ENCODE results near the gene MPV17.
A peak's percentile ranks its signal among the peaks of the same experiment; 100 is the strongest.

The MPV17 gene

GRCh38 chr2:27322766-27323595 is at the start of gene MPV17:
MPV17 (minus strand) TSS chr2:27323097; CDS start chr2:27322517, 580 bp downstream.
- peaks cover 16 to 18% of the 10 kb centered on the region in 2 donors for H3K36me3 ChIP-seq (ENCODE audit: control insufficient read depth in 1 of 2, insufficient read depth in 2 of 2, low read length in 2 of 2)
- peak within 1 kb of the TSS; percentile 82 to 92 for H3K4me3 ChIP-seq (ENCODE audit: low read depth in 1 of 2, low read length in 2 of 2)
- peak within 1 kb of the TSS; percentile 89 for H3K27ac ChIP-seq (ENCODE audit: low read depth, low read length)
- H3K9me3 ChIP-seq (ENCODE audit: control insufficient read depth in 1 of 2, low read length in 2 of 2) = no peaks in the 10 kb centered on the region
- H3K9ac ChIP-seq (ENCODE audit: low read depth in 1 of 2, low read length in 2 of 2) = peak within 1 kb of the TSS; percentile 97 to 99
- H3K4me1 ChIP-seq (ENCODE audit: control insufficient read depth in 1 of 2, insufficient read depth in 2 of 2, low read length in 2 of 2) = peaks cover 20 to 23% of the 10 kb centered on the region in 2 donors
- H3K27me3 ChIP-seq (ENCODE audit: control insufficient read depth in 1 of 2, insufficient read depth in 2 of 2, low read length in 2 of 2) = no peaks in the 10 kb centered on the region

GRCh38 chr2:27370816-27371620 is 48.1 kb upstream of the MPV17 start:
- H3K4me1 ChIP-seq (ENCODE audit: control insufficient read depth in 1 of 2, insufficient read depth in 2 of 2, low read length in 2 of 2) = peaks cover 28 to 29% of the 10 kb centered on the region in 2 donors
- H3K4me3 ChIP-seq (ENCODE audit: low read depth in 1 of 2, low read length in 2 of 2) = peak overlapping the region; percentile 94 to 98
- peak overlapping the region; percentile 77 for H3K27ac ChIP-seq (ENCODE audit: low read depth, low read length)
- no peaks in the 10 kb centered on the region for H3K27me3 ChIP-seq (ENCODE audit: control insufficient read depth in 1 of 2, insufficient read depth in 2 of 2, low read length in 2 of 2)
- H3K9ac ChIP-seq (ENCODE audit: low read depth in 1 of 2, low read length in 2 of 2) = peak overlapping the region; percentile 89 to 96
- H3K9me3 ChIP-seq (ENCODE audit: control insufficient read depth in 1 of 2, low read length in 2 of 2) = no peaks in the 10 kb centered on the region
- H3K36me3 ChIP-seq (ENCODE audit: control insufficient read depth in 1 of 2, insufficient read depth in 2 of 2, low read length in 2 of 2) = peaks cover 50 to 62% of the 10 kb centered on the region in 2 donors

GRCh38 chr2:27370026-27370815 is 47.3 kb upstream of the MPV17 start, which contains the start of the genes EIF2B4 and SNX17:
EIF2B4 (minus strand) TSS chr2:27370338; CDS start chr2:27370314, 24 bp downstream.
SNX17 (plus strand) TSS chr2:27370616; CDS start chr2:27370744, 128 bp downstream.
- Histone ChIP-seq H3K4me1 (ENCODE audit: control insufficient read depth in 1 of 2, insufficient read depth in 2 of 2, low read length in 2 of 2) (peaks cover 28 to 29% of the 10 kb centered on the region in 2 donors), H3K27me3 (ENCODE audit: control insufficient read depth in 1 of 2, insufficient read depth in 2 of 2, low read length in 2 of 2) (no peaks in the 10 kb centered on the region), H3K9ac (ENCODE audit: low read depth in 1 of 2, low read length in 2 of 2) (peak within 1 kb of the TSS; percentile 89 to 97), H3K27ac (ENCODE audit: low read depth, low read length) (peak within 1 kb of the TSS; percentile 88), H3K9me3 (ENCODE audit: control insufficient read depth in 1 of 2, low read length in 2 of 2) (no peaks in the 10 kb centered on the region), H3K36me3 (ENCODE audit: control insufficient read depth in 1 of 2, insufficient read depth in 2 of 2, low read length in 2 of 2) (peaks cover 45 to 61% of the 10 kb centered on the region in 2 donors), H3K4me3 (ENCODE audit: low read depth in 1 of 2, low read length in 2 of 2) (peak within 1 kb of the TSS; percentile 94 to 98)

- Histone ChIP-seq H3K4me1 (ENCODE audit: control insufficient read depth in 1 of 2, insufficient read depth in 2 of 2, low read length in 2 of 2) (peaks cover 28 to 29% of the 10 kb centered on the region in 2 donors), H3K36me3 (ENCODE audit: control insufficient read depth in 1 of 2, insufficient read depth in 2 of 2, low read length in 2 of 2) (peaks cover 42 to 59% of the 10 kb centered on the region in 2 donors), H3K9ac (ENCODE audit: low read depth in 1 of 2, low read length in 2 of 2) (peak overlapping the region; percentile 89 to 97), H3K9me3 (ENCODE audit: control insufficient read depth in 1 of 2, low read length in 2 of 2) (no peaks in the 10 kb centered on the region), H3K4me3 (ENCODE audit: low read depth in 1 of 2, low read length in 2 of 2) (peak overlapping the region; percentile 90 to 94), H3K27me3 (ENCODE audit: control insufficient read depth in 1 of 2, insufficient read depth in 2 of 2, low read length in 2 of 2) (no peaks in the 10 kb centered on the region), H3K27ac (ENCODE audit: low read depth, low read length) (peak overlapping the region; percentile 88)
These were observed 46.7 kb upstream of the MPV17 start for GRCh38 chr2:27369471-27370025.

- H3K27me3 ChIP-seq (ENCODE audit: control insufficient read depth in 1 of 2, insufficient read depth in 2 of 2, low read length in 2 of 2) = no peaks in the 10 kb centered on the region
- no peak overlapping the region for H3K27ac ChIP-seq (ENCODE audit: low read depth, low read length)
- H3K36me3 ChIP-seq (ENCODE audit: control insufficient read depth in 1 of 2, insufficient read depth in 2 of 2, low read length in 2 of 2) = peaks cover 28 to 50% of the 10 kb centered on the region in 2 donors
These were observed 41.0 kb upstream of the MPV17 start for GRCh38 chr2:27363933-27364332.

GRCh38 chr2:27362678-27363420 is 40.0 kb upstream of the MPV17 start:
- Histone ChIP-seq H3K27ac (ENCODE audit: low read depth, low read length) (no peak overlapping the region), H3K4me3 (ENCODE audit: low read depth in 1 of 2, low read length in 2 of 2) (no peak overlapping the region), H3K4me1 (ENCODE audit: control insufficient read depth in 1 of 2, insufficient read depth in 2 of 2, low read length in 2 of 2) (peaks cover 3 to 4% of the 10 kb centered on the region in 2 donors), H3K36me3 (ENCODE audit: control insufficient read depth in 1 of 2, insufficient read depth in 2 of 2, low read length in 2 of 2) (peaks cover 20 to 40% of the 10 kb centered on the region in 2 donors), H3K9me3 (ENCODE audit: control insufficient read depth in 1 of 2, low read length in 2 of 2) (no peaks in the 10 kb centered on the region), H3K27me3 (ENCODE audit: control insufficient read depth in 1 of 2, insufficient read depth in 2 of 2, low read length in 2 of 2) (no peaks in the 10 kb centered on the region), H3K9ac (ENCODE audit: low read depth in 1 of 2, low read length in 2 of 2) (no peak overlapping the region)

More at GRCh38 chr2:27363933-27364332, 41.0 kb upstream of the MPV17 start:
- Histone ChIP-seq H3K4me1 (ENCODE audit: control insufficient read depth in 1 of 2, insufficient read depth in 2 of 2, low read length in 2 of 2) (peaks cover 4 to 5% of the 10 kb centered on the region in 2 donors), H3K9ac (ENCODE audit: low read depth in 1 of 2, low read length in 2 of 2) (no peak overlapping the region), H3K9me3 (ENCODE audit: control insufficient read depth in 1 of 2, low read length in 2 of 2) (no peaks in the 10 kb centered on the region), H3K4me3 (ENCODE audit: low read depth in 1 of 2, low read length in 2 of 2) (no peak overlapping the region)

- no peaks in the 10 kb centered on the region for H3K36me3 ChIP-seq (ENCODE audit: control insufficient read depth in 1 of 2, insufficient read depth in 2 of 2, low read length in 2 of 2)
- peak within 1 kb of the TSS; percentile 97 to 98 for H3K4me3 ChIP-seq (ENCODE audit: low read depth in 1 of 2, low read length in 2 of 2)
- H3K9me3 ChIP-seq (ENCODE audit: control insufficient read depth in 1 of 2, low read length in 2 of 2) = no peaks in the 10 kb centered on the region
- peak within 1 kb of the TSS; percentile 94 for H3K9ac ChIP-seq (ENCODE audit: low read depth in 1 of 2, low read length in 2 of 2)
- H3K27me3 ChIP-seq (ENCODE audit: control insufficient read depth in 1 of 2, insufficient read depth in 2 of 2, low read length in 2 of 2) = no peaks in the 10 kb centered on the region
- H3K4me1 ChIP-seq (ENCODE audit: control insufficient read depth in 1 of 2, insufficient read depth in 2 of 2, low read length in 2 of 2) = peaks cover 26 to 27% of the 10 kb centered on the region in 2 donors
- H3K27ac ChIP-seq (ENCODE audit: low read depth, low read length) = peak within 1 kb of the TSS; percentile 93
These were observed 33.7 kb upstream of the MPV17 start, which contains the start of gene GTF3C2 for GRCh38 chr2:27356382-27357181. GTF3C2 (minus strand) TSS chr2:27356764; CDS start chr2:27343554, 13,210 bp downstream.

GRCh38 chr2:27356056-27356381 is 33.1 kb upstream of the MPV17 start:
- Histone ChIP-seq H3K27ac (ENCODE audit: low read depth, low read length) (peak overlapping the region; percentile 93), H3K4me1 (ENCODE audit: control insufficient read depth in 1 of 2, insufficient read depth in 2 of 2, low read length in 2 of 2) (peaks cover 26 to 27% of the 10 kb centered on the region in 2 donors), H3K9ac (ENCODE audit: low read depth in 1 of 2, low read length in 2 of 2) (peak overlapping the region; percentile 94), H3K4me3 (ENCODE audit: low read depth in 1 of 2, low read length in 2 of 2) (peak overlapping the region; percentile 97 to 98), H3K36me3 (ENCODE audit: control insufficient read depth in 1 of 2, insufficient read depth in 2 of 2, low read length in 2 of 2) (no peaks in the 10 kb centered on the region), H3K27me3 (ENCODE audit: control insufficient read depth in 1 of 2, insufficient read depth in 2 of 2, low read length in 2 of 2) (no peaks in the 10 kb centered on the region), H3K9me3 (ENCODE audit: control insufficient read depth in 1 of 2, low read length in 2 of 2) (no peaks in the 10 kb centered on the region)

Data from duodenal mucosa (tissue), 2 donors.